ENCODE results near the gene GGTLC2. TPM values are rescaled to one million over a fixed set of nuclear protein-coding genes. Genes with fewer than 3 reads are reported as not detected.

GGTLC2 gene
- total RNA-seq, 1 donor from 2014 or later = 6.5 TPM

DNA sequence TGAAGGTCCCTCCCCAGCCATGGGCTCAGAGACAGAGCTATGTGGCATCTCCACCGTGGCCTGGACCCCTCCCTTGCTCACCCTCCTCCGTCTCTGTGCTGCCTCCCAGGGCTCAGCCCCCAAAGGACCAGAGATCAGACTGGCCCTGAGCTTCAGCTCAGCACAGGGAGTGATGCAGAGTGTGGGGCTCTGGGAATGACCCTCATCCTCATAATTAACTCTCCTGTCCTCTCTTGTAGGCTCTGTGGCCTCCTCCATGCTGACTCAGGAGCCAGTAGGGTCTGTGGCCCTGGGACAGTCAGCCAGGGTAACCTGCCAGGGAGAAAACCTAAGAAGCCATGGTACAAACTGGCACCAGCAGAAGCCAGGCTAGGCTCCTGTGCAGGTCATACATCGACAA, 28.7 kb downstream of the GGTLC2 start:
- intact Hi-C loops (cut with DNase I) = no loop called here
- no peaks in the 10 kb centered on the region for H3K9me3 ChIP-seq
- no peaks in the 10 kb centered on the region for H3K4me1 ChIP-seq
- TF ChIP-seq, protein P1, sequence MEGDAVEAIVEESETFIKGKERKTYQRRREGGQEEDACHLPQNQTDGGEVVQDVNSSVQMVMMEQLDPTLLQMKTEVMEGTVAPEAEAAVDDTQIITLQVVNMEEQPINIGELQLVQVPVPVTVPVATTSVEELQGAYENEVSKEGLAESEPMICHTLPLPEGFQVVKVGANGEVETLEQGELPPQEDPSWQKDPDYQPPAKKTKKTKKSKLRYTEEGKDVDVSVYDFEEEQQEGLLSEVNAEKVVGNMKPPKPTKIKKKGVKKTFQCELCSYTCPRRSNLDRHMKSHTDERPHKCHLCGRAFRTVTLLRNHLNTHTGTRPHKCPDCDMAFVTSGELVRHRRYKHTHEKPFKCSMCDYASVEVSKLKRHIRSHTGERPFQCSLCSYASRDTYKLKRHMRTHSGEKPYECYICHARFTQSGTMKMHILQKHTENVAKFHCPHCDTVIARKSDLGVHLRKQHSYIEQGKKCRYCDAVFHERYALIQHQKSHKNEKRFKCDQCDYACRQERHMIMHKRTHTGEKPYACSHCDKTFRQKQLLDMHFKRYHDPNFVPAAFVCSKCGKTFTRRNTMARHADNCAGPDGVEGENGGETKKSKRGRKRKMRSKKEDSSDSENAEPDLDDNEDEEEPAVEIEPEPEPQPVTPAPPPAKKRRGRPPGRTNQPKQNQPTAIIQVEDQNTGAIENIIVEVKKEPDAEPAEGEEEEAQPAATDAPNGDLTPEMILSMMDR (IDR thresholded peaks at IDR 0.05) = no peak
- ATAC-seq (no peak), DNase-seq (no peak)
- no peaks in the 10 kb centered on the region for H3K27me3 ChIP-seq
- H3K36me3 ChIP-seq = no peaks in the 10 kb centered on the region
- no peak overlapping the region for H3K27ac ChIP-seq
- H3K4me3 ChIP-seq = no peak overlapping the region

DNA sequence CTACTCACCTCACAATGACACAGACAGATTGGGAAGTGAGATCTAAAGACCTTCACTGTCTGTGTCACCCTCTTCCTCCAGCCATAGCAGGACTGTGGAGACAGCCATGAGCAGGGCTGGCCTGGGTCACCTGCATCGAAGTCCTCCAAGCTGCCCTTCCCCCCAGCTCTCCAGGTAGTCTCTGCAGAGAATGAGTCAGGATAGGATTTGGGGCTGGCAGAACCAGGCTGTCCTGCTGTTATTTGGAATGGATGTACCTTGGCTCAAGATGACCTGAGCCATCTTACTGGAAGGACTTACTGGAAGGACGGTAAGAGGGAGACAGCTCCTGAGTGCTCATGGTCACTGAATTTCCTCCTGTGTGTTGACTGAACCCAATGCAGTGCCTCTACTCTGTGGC, 29.2 kb downstream of the GGTLC2 start:
- H3K4me3 ChIP-seq = no peak overlapping the region
- H3K27me3 ChIP-seq = no peaks in the 10 kb centered on the region
- DNase-seq (no peak), ATAC-seq (peak; percentile 31)
- H3K4me1 ChIP-seq = no peaks in the 10 kb centered on the region
- H3K9me3 ChIP-seq = no peaks in the 10 kb centered on the region
- H3K36me3 ChIP-seq = no peaks in the 10 kb centered on the region
- intact Hi-C loops (cut with DNase I) = no loop called here
- TF ChIP-seq, protein P1 (IDR thresholded peaks at IDR 0.05) = no peak
- H3K27ac ChIP-seq = no peak overlapping the region

DNA sequence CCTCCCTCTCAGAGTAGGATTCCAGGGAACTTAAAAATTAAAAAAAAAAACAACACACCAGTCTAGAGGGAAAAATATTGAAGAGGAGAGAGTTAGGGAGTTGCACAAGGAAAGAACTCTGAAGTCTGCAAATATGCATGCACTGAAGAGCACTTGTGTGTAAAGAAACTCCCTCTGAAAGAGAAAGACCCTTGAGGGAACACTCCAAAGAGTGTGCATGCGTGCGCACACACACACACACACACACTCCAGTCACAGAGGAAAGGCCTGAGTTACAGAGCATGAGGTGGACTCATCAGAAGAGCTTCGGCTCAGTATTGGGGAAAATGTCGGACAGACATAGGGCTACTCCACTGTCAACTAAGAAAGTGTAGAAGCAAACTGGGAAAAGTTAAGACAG, 30.1 kb downstream of the GGTLC2 start:
- Histone ChIP-seq H3K36me3 (no peaks in the 10 kb centered on the region), H3K4me1 (no peaks in the 10 kb centered on the region), H3K9me3 (no peaks in the 10 kb centered on the region), H3K4me3 (no peak overlapping the region), H3K27ac (no peak overlapping the region), H3K27me3 (no peaks in the 10 kb centered on the region)
- DNase-seq (no peak), ATAC-seq (peak; percentile 78)
- intact Hi-C loops (cut with DNase I) = no loop called here
- TF ChIP-seq, protein P1 (IDR thresholded peaks at IDR 0.05) = no peak

DNA sequence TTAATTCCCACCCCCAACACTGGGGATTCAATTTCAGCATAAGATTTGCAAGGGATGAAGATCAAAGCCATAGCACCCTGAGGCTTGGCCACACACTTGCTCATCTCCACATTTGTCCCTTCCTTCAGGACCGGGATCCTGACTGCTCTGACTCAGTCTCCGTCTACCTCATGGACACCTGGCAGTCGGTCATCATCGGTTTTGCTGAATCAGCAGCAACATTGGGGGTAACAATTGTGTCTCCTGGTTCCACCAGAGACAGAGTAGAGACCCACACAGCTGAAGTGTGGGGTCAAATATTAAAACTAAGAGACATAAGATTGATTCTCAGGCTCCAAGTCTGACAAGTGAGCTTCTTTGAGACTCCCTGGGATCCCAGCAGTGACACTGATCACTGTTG, 34.6 kb downstream of the GGTLC2 start:
- H3K4me1 ChIP-seq = no peaks in the 10 kb centered on the region
- H3K4me3 ChIP-seq = no peak overlapping the region
- no peaks in the 10 kb centered on the region for H3K27me3 ChIP-seq
- TF ChIP-seq, protein P1 (IDR thresholded peaks at IDR 0.05) = no peak
- ATAC-seq (no peak), DNase-seq (no peak)
- intact Hi-C loops (cut with DNase I) = no loop called here
- H3K27ac ChIP-seq = no peak overlapping the region
- no peaks in the 10 kb centered on the region for H3K9me3 ChIP-seq
- H3K36me3 ChIP-seq = no peaks in the 10 kb centered on the region

DNA sequence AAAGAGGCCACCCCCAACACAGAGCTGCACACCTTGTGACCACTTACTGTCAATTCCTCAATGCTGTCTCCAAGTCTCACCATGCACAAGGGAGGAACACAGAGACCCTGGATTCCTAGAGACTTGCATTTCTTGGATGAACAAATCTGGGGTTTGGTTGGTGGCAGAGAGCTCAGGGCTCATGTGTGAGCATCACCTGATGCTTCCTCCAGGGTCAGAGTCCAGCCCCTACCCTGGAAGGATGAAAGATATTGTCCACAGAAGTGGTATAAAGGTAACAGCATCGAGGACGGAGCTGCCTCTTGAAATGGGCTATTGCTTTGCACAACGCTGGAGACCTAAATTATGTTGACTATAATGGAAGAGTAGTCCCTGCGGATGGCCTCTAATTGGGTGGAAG, 36.0 kb downstream of the GGTLC2 start:
- Histone ChIP-seq H3K4me3 (no peak overlapping the region), H3K4me1 (no peaks in the 10 kb centered on the region)
- ATAC-seq = no peak

More for the DNA sequence above, 36.0 kb downstream of the GGTLC2 start:
- TF ChIP-seq, protein P1 (IDR thresholded peaks at IDR 0.05) = no peak
- Histone ChIP-seq H3K36me3 (no peaks in the 10 kb centered on the region), H3K27me3 (no peaks in the 10 kb centered on the region), H3K9me3 (no peaks in the 10 kb centered on the region), H3K27ac (no peak overlapping the region)
- DNase-seq = no peak
- intact Hi-C loops (cut with DNase I) = no loop called here

All from upper lobe of right lung (tissue), 1 donor.